Omental fat pad (tissue), 4 donors: Measurements from ENCODE around the gene MLLT6. TPM values are rescaled to one million over a fixed set of nuclear protein-coding genes. Genes with fewer than 3 reads are reported as not detected.

Source experiments
- small RNA-seq: library from RNA; depleted of rRNA; stranded (forward); fragments of <200 nt; gene quantifications from one replicate; pipeline ENCODE3, GENCODE V24; 2016
- total RNA-seq, 4 donors: library from RNA; depleted of rRNA; stranded (reverse); fragments of >200 nt; gene quantifications; one replicate each; pipeline ENCODE4 v1.1.0, GENCODE V29; 2016

Gene MLLT6
- total RNA-seq, 4 donors from 2014 or later: 38.7 to 108 (median 54.8) TPM

Small RNA genes lying within 50 kb of the gene (small RNA-seq; reads per million reads assigned to genes)
- gene MIR4726 (not detected), gene MIR4734 (not detected), gene RNA5SP440 (1.2 reads per million), gene RNU6-866P (not detected)

Other genes with a start within 250 kb of the MLLT6 start
- 1 to 10 TPM; 1.2 to 5.6 (median 2.7) TPM for gene SRCIN1, start 99.3 kb upstream of the MLLT6 start, total RNA-seq
- gene EPOP, start 30.3 kb upstream of the MLLT6 start, total RNA-seq: 1 to 10 TPM in 2 of 4 donors, under 1 TPM in 2; 0.38 to 5.2 (median 1.5) TPM
- gene CISD3, start 25.1 kb downstream of the MLLT6 start, total RNA-seq: 10 to 100 TPM in 3 of 4 donors, 1 to 10 TPM in 1; 7.6 to 25.5 (median 15.7) TPM
- gene PCGF2, start 43.1 kb downstream of the MLLT6 start, total RNA-seq: 10 to 100 TPM in 1 of 4 donors, 1 to 10 TPM in 3; 3.2 to 17.0 (median 6.1) TPM
- 100 to 1,000 TPM; 140 to 169 (median 155) TPM for gene PSMB3, start 47.5 kb downstream of the MLLT6 start, total RNA-seq
- 10 to 100 TPM; 25.7 to 79.0 (median 47.2) TPM for gene PIP4K2B, start 94.3 kb downstream of the MLLT6 start, total RNA-seq
- 10 to 100 TPM; 15.2 to 49.6 (median 30.5) TPM for gene CWC25, start 120.0 kb downstream of the MLLT6 start, total RNA-seq
- gene RPL23, start 148.4 kb downstream of the MLLT6 start, total RNA-seq: 1,000 to 10,000 TPM; 1,566 to 2,133 (median 2,034) TPM
- gene LASP1, start 164.8 kb downstream of the MLLT6 start, total RNA-seq: 100 to 1,000 TPM; 111 to 174 (median 148) TPM